T-helper 17 cell (primary cell): ENCODE results near the gene USP3. TPM values are rescaled to one million over a fixed set of nuclear protein-coding genes. Genes with fewer than 3 reads are reported as not detected.
A peak's percentile ranks its signal among the peaks of the same experiment; 100 is the strongest.

Source experiments
- ATAC-seq: fragments of 150-1000 bp; cut with Tn5 transposase; 2 replicates; pipeline ENCODE4 v1.10.0; 2021; ENCODE audit warnings: mild to moderate bottlenecking, moderate library complexity
- DNase-seq, 3 donors: peaks; one replicate each; pipeline versions ENCODE4 v3.0.0 to v3.0.0-alpha.2; 2020 to 2021
- H3K9me3 ChIP-seq: one replicate; pipeline ENCODE4 v1.7.0; 2013; ENCODE audit warnings: low read length, mild to moderate bottlenecking; ENCODE audit not compliant: control insufficient read depth, poor library complexity, severe bottlenecking
- H3K27ac Mint-ChIP-seq: one replicate; pipeline ENCODE4 v1.8.0; 2022; ENCODE audit warnings: mild to moderate bottlenecking, moderate library complexity, mixed read lengths
- H3K27me3 Mint-ChIP-seq: one replicate; pipeline ENCODE4 v1.8.0; 2022; ENCODE audit warnings: mixed read lengths
- H3K36me3 Mint-ChIP-seq: one replicate; pipeline ENCODE4 v1.8.0; 2022; ENCODE audit warnings: low read depth, mixed read lengths
- H3K4me1 Mint-ChIP-seq: one replicate; pipeline ENCODE4 v1.8.0; 2022; ENCODE audit warnings: mild to moderate bottlenecking, mixed read lengths
- H3K4me3 Mint-ChIP-seq: one replicate; pipeline ENCODE4 v1.8.0; 2022; ENCODE audit warnings: mild to moderate bottlenecking, moderate library complexity, mixed read lengths
- total RNA-seq, 4 donors: library from RNA in 2 of 4; stranded (reverse) in 2 of 4; gene quantifications; one replicate each; pipeline ENCODE4 v1.2.3 and lab custom pipeline; 2022 to 2026

USP3 gene
- total RNA-seq, 2 donors from 2014 or later = 219 to 288 TPM

- H3K4me3 Mint-ChIP-seq = no peak overlapping the region
- peak overlapping the region; percentile 78 for H3K27ac Mint-ChIP-seq
- no peaks in the 10 kb centered on the region for H3K36me3 Mint-ChIP-seq
- no peaks in the 10 kb centered on the region for H3K9me3 ChIP-seq
- no peaks in the 10 kb centered on the region for H3K27me3 Mint-ChIP-seq
- peaks cover 25% of the 10 kb centered on the region for H3K4me1 Mint-ChIP-seq
- DNase-seq (peak in 1 of 3 donors; percentile 42), ATAC-seq (peak; percentile 83)
These were observed 37.8 kb upstream of the USP3 start for GRCh38 chr15:63466378-63467192.

- Mint-ChIP-seq H3K27ac (peak overlapping the region; percentile 86), H3K36me3 (no peaks in the 10 kb centered on the region), H3K4me1 (peaks cover 36% of the 10 kb centered on the region), H3K4me3 (no peak overlapping the region), H3K27me3 (no peaks in the 10 kb centered on the region)
- DNase-seq = peak in 1 of 3 donors; percentile 14
- no peaks in the 10 kb centered on the region for H3K9me3 ChIP-seq
- ATAC-seq = peak; percentile 30
These were observed 35.2 kb upstream of the USP3 start for GRCh38 chr15:63469190-63469589.

GRCh38 chr15:63469984-63470383, 34.4 kb upstream of the USP3 start:
- H3K9me3 ChIP-seq = no peaks in the 10 kb centered on the region
- Mint-ChIP-seq H3K27ac (peak overlapping the region; percentile 86), H3K4me3 (no peak overlapping the region), H3K36me3 (no peaks in the 10 kb centered on the region), H3K4me1 (peaks cover 41% of the 10 kb centered on the region), H3K27me3 (no peaks in the 10 kb centered on the region)
- no peak for DNase-seq
- ATAC-seq = no peak

- DNase-seq (peak in 1 of 3 donors; percentile 36), ATAC-seq (peak; percentile 72)
- Mint-ChIP-seq H3K36me3 (no peaks in the 10 kb centered on the region), H3K27ac (peak overlapping the region; percentile 100), H3K4me3 (peak overlapping the region; percentile 25), H3K4me1 (peaks cover 41% of the 10 kb centered on the region), H3K27me3 (no peaks in the 10 kb centered on the region)
- no peaks in the 10 kb centered on the region for H3K9me3 ChIP-seq
These were observed 31.2 kb upstream of the USP3 start for GRCh38 chr15:63473007-63473748.

GRCh38 chr15:63473749-63473998, 30.7 kb upstream of the USP3 start:
- H3K9me3 ChIP-seq = no peaks in the 10 kb centered on the region
- Mint-ChIP-seq H3K4me1 (peaks cover 42% of the 10 kb centered on the region), H3K4me3 (no peak overlapping the region), H3K27ac (peak overlapping the region; percentile 100), H3K27me3 (no peaks in the 10 kb centered on the region), H3K36me3 (no peaks in the 10 kb centered on the region)
- ATAC-seq = peak; percentile 37
- no peak for DNase-seq

- Mint-ChIP-seq H3K36me3 (no peaks in the 10 kb centered on the region), H3K27me3 (no peaks in the 10 kb centered on the region), H3K4me3 (peak overlapping the region; percentile 74), H3K4me1 (peaks cover 44% of the 10 kb centered on the region), H3K27ac (peak overlapping the region; percentile 100)
- DNase-seq (peak in 2 of 3 donors; percentile 48 to 53), ATAC-seq (peak; percentile 86)
- H3K9me3 ChIP-seq = no peaks in the 10 kb centered on the region
These were observed 30.2 kb upstream of the USP3 start for GRCh38 chr15:63473999-63474809.

GRCh38 chr15:63474810-63475316, 29.5 kb upstream of the USP3 start:
- H3K27ac Mint-ChIP-seq = peak overlapping the region; percentile 100

GRCh38 chr15:63475707-63476106, 28.7 kb upstream of the USP3 start:
- H3K4me3 Mint-ChIP-seq = no peak overlapping the region
- ATAC-seq = no peak
- H3K27me3 Mint-ChIP-seq = no peaks in the 10 kb centered on the region
- H3K9me3 ChIP-seq = no peaks in the 10 kb centered on the region
- no peaks in the 10 kb centered on the region for H3K36me3 Mint-ChIP-seq
- H3K4me1 Mint-ChIP-seq = peaks cover 52% of the 10 kb centered on the region
- DNase-seq = no peak
- peak overlapping the region; percentile 100 for H3K27ac Mint-ChIP-seq

More at GRCh38 chr15:63474810-63475316, 29.5 kb upstream of the USP3 start:
- no peaks in the 10 kb centered on the region for H3K36me3 Mint-ChIP-seq
- H3K9me3 ChIP-seq = no peaks in the 10 kb centered on the region
- no peaks in the 10 kb centered on the region for H3K27me3 Mint-ChIP-seq
- ATAC-seq (no peak), DNase-seq (no peak)
- no peak overlapping the region for H3K4me3 Mint-ChIP-seq
- H3K4me1 Mint-ChIP-seq = peaks cover 47% of the 10 kb centered on the region

- no peaks in the 10 kb centered on the region for H3K36me3 Mint-ChIP-seq
- no peaks in the 10 kb centered on the region for H3K27me3 Mint-ChIP-seq
- no peak overlapping the region for H3K4me3 Mint-ChIP-seq
- H3K4me1 Mint-ChIP-seq = peaks cover 57% of the 10 kb centered on the region
- ATAC-seq (no peak), DNase-seq (no peak)
- H3K27ac Mint-ChIP-seq = peak overlapping the region; percentile 100
- no peaks in the 10 kb centered on the region for H3K9me3 ChIP-seq
These were observed 28.2 kb upstream of the USP3 start for GRCh38 chr15:63476229-63476632.

GRCh38 chr15:63478243-63478642, 26.1 kb upstream of the USP3 start:
- peaks cover 61% of the 10 kb centered on the region for H3K4me1 Mint-ChIP-seq
- H3K9me3 ChIP-seq = no peaks in the 10 kb centered on the region
- H3K27ac Mint-ChIP-seq = peak overlapping the region; percentile 100
- DNase-seq (no peak), ATAC-seq (no peak)
- H3K27me3 Mint-ChIP-seq = no peaks in the 10 kb centered on the region
- H3K36me3 Mint-ChIP-seq = no peaks in the 10 kb centered on the region
- no peak overlapping the region for H3K4me3 Mint-ChIP-seq

GRCh38 chr15:63480441-63480821, 24.0 kb upstream of the USP3 start:
- Mint-ChIP-seq H3K36me3 (no peaks in the 10 kb centered on the region), H3K4me3 (peak overlapping the region; percentile 77), H3K27me3 (no peaks in the 10 kb centered on the region), H3K4me1 (peaks cover 64% of the 10 kb centered on the region), H3K27ac (peak overlapping the region; percentile 100)
- no peak for ATAC-seq
- no peak for DNase-seq
- H3K9me3 ChIP-seq = no peaks in the 10 kb centered on the region

- peak overlapping the region; percentile 100 for H3K27ac Mint-ChIP-seq
- peaks cover 59% of the 10 kb centered on the region for H3K4me1 Mint-ChIP-seq
- peak overlapping the region; percentile 77 for H3K4me3 Mint-ChIP-seq
- H3K27me3 Mint-ChIP-seq = no peaks in the 10 kb centered on the region
- no peak for ATAC-seq
- H3K9me3 ChIP-seq = no peaks in the 10 kb centered on the region
- no peaks in the 10 kb centered on the region for H3K36me3 Mint-ChIP-seq
- no peak for DNase-seq
These were observed 23.1 kb upstream of the USP3 start for GRCh38 chr15:63481105-63481810.
